ENCODE measurements around the gene CDC7.
A peak's percentile ranks its signal among the peaks of the same experiment; 100 is the strongest.
"Not testable (repeated sequence)": the region's sequence is repeated elsewhere in the genome, so short reads cannot be mapped to it uniquely, and the experiment has no call there.

Gene CDC7

GRCh38 chr1:91511386-91511785 is 10.7 kb downstream of the CDC7 start:
- peak; percentile 56 for DNase-seq (ENCODE audit: low spot score)

DNA sequence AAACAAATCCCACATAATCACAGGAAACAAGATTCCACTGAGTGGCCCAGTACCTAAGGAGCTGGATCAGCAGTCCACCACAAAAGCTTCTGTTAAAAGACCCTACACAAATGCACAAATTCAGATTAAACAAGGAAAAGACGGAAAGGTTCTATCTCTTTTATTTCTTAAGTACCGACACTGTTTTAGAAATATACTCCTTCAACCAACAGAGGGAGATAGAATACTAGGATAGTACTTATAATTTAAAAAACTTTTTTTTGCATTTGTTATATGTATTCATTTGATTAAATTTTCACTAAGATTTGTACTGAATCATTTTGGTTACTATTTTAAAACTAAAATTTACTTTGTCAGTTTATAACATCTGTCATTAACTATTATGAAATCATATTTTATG is 12.5 kb downstream of the CDC7 start:
- DNase-seq (ENCODE audit: low spot score) = no peak

DNA sequence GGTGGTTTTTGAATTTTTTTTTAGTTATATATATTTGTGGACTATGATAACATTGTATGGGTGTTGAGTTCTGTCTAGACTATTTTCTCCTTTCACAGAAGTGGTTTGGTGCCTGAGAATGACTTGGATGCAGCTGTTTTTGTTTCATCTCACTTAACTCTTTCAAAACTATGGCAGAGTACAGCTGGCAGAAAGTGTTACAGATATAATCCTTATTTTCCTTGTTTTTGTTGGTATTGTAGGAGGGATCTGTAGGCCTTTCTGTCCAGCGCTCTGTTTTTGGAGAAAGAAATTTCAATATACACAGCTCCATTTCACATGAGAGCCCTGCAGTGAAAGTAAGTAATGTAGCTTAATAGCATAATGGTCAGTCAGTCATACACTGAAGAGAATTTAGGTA is 13.1 kb downstream of the CDC7 start:
- no peak for DNase-seq (ENCODE audit: low spot score)

DNA sequence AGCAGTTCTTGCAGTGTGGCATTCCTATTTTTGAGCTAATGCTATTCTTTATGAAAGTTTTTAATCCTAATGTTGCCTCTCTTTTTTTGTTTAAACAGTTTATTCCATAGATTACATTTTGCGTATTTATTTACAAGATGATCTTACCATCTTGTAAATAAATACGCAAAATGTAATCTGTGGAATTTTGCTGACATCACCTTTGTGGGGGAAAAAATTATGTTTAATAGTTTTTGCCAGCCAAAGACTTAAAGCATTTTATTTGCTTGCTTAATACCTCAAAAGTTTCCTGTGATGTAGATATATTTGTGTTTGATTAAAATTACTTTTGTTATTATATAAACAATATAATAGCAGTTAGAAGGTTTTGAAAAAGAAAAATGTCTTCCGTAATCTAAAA is 15.3 kb downstream of the CDC7 start:
- no peak for DNase-seq (ENCODE audit: low spot score)

- not testable (repeated sequence) for DNase-seq (ENCODE audit: low spot score)
Measured at GRCh38 chr1:91516605-91517004, 16.0 kb downstream of the CDC7 start.

DNA sequence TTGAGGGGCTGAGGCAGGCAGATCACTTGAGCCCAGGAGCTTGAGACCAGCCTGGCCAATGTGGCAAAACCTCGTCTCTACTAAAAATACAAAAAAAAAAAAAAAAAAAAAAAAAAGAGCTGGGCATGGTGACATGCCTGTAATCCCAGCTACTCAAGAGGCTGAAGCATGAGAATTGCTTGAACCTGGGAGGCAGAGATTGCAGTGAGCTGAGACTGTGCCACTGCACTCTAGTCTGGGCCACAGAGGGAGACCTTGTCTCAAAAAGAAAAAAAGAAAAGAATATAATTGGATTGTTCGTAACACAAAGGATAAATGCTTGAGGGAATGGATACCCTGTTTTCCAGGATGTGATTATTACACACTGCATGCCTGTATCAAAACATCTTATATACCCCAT is 18.5 kb downstream of the CDC7 start:
- not testable (repeated sequence) for DNase-seq (ENCODE audit: low spot score)

DNA sequence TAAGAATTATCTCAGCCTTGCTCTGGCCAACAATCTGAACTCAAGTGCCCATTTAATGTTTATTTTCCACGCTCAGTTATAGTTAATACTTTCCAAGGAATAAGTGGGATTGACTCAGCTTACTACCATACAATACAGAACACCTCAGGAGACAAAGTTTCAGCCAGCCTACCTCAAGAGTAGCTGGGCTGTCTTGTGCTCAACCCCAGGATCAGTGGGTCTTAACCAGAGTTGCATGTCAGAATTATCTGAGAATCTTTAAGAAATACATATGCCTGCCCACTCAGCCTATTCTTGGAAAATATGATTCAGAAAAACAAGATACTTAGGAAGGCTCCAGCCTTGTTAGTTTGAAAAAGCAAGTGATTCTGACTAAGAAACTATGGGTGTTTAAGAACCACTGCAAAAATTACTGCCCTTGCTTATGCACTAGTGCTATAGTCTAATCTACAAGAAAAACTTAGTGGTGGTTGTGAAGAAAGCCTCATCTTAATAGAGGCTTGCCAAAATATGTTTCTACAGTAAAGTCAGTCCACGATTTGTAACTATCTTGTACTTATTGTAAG is 20.4 kb downstream of the CDC7 start:
- no peak for DNase-seq (ENCODE audit: low spot score)

DNA sequence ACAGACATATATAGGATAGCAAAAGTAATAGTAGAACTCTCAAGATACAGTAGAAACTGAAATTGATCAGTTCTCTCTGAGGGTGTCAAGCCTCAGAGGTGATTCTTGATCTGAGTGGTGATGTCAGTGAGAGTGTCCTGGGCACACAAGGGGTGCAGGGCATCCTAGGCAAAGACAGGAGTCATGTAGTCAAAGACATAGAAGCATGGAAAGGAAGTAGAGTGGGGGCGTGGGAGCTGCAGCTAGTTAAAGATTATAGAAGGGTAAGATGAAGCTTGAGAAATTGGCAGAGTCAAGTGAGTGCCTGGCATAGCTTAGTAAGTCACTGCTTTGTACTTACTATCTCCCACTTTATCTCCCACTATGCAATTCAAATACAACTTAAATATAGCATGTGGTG is 22.8 kb downstream of the CDC7 start:
- no peak for DNase-seq (ENCODE audit: low spot score)

- no peak for DNase-seq (ENCODE audit: low spot score)
Measured at GRCh38 chr1:91526496-91526895, 25.8 kb downstream of the CDC7 start.

- DNase-seq (ENCODE audit: low spot score) = no peak
Measured at GRCh38 chr1:91527266-91527765, 26.7 kb downstream of the CDC7 start.

GRCh38 chr1:91527781-91528180 is 27.1 kb downstream of the CDC7 start:
- DNase-seq (ENCODE audit: low spot score) = no peak

- DNase-seq (ENCODE audit: low spot score) = peak; percentile 7
Measured at GRCh38 chr1:91529856-91530255, 29.2 kb downstream of the CDC7 start.

DNA sequence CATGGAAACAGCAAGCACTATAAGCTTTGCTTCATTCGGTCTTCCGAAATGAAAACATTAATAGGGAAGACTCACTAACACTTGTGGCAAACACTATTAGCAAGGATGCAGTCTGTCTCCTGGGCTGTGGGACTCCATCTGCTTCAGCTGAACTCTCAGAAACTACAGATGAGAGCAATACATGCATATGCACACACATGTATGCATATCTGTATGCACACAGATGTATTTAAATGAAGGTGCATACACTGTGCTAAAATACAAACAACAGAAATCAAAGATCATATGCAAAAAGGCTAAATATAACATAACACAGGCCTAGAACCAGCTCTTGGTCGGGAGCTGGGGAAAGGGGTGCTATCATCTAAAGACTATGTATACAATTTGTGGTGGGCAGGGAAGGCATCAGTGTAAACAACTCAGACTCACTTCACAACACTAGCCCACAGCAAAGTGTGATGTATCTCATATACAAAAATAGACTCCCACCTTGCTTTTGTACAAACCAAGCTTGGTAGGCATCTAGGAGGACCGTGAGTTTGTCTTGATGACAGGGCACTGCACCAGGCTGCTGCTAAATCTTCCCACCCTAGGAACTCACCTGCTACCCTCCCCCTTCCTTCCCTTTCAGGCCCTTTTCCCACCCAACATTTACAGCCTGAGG is 32.8 kb downstream of the CDC7 start:
- no peak for DNase-seq (ENCODE audit: low spot score)

- DNase-seq (ENCODE audit: low spot score) = no peak
Measured at GRCh38 chr1:91535441-91535840, 34.8 kb downstream of the CDC7 start.

DNA sequence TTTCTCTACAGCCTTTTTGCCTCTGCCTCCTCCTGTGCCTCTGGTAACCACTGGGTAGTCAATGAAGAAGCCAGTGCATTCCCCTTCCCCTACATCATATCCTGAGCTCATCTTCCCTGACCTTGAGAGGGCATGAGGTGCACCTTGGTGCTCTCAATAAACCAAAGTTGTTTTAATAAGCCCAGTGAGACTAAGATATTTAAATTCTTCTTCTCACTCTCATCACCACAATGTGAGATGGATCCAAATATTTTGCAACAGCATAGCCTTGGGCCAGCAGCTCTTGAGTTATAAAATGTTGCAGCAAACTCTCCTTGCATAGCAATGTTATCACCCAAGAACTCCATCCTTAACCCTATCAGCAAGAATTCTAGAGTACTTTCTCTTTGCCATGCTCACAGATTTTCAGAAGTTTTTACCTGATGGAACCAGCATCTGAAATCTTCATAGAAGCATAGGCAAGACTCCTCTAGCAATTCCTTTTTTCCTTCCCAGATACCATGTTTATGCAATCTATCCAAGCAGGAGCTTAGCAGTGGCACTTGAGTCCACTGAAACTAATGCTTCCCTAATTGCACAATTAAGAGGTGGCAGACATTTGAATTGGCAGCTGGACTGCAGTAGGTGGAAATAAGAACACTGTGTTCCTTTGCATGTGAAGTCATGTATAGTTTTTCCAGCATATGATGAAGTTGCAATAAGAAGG is 36.8 kb downstream of the CDC7 start:
- no peak for DNase-seq (ENCODE audit: low spot score)

GRCh38 chr1:91537987-91538304 is 37.3 kb downstream of the CDC7 start:
- DNase-seq (ENCODE audit: low spot score) = no peak

DNA sequence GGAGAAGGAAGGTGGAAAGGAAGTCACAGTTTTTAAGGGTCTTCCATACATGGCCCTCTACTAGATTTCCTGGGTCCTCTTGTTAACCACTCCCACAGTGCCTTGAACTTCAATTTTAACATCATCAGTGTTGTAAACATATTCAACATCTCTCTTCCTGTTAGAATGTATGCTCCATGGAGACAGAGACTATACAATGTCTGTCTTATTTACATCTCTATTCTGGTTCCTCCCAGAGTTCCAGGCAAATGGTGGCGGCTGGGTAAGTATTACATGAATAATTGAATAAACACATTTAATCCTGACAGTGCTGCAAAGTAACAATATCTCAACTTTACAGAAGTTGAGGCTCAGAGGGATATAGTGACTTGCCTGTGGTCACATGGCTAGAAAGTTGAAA is 40.3 kb downstream of the CDC7 start:
- no peak for DNase-seq (ENCODE audit: low spot score)

- no peak for DNase-seq (ENCODE audit: low spot score)
Measured at GRCh38 chr1:91541918-91542533, 41.4 kb downstream of the CDC7 start.

GRCh38 chr1:91545506-91546300 is 45.1 kb downstream of the CDC7 start:
- DNase-seq (ENCODE audit: low spot score) = no peak

DNA sequence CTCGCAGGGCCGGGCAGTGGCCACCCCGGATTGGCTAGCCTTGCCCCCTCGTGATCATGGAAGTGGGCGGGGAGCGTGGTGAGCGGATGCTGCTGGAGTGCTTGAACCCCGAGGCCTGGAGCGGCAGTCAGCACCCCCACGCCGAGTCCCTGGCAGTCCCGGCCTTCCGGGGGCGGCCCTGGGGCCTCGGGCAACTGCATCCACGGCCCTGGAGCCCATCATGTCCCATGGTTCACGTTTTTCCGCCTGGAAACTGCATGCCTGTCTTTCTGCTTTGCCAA is 45.6 kb downstream of the CDC7 start:
- DNase-seq (ENCODE audit: low spot score) = no peak

GRCh38 chr1:91546876-91547275 is 46.2 kb downstream of the CDC7 start:
- no peak for DNase-seq (ENCODE audit: low spot score)

- DNase-seq (ENCODE audit: low spot score) = no peak
Measured at GRCh38 chr1:91548376-91549040, 47.9 kb downstream of the CDC7 start.

All from pons (tissue), 1 donor.